Thymus (tissue), 11 donors: ENCODE measurements around the gene THSD4. TPM values are rescaled to one million over a fixed set of nuclear protein-coding genes. Genes with fewer than 3 reads are reported as not detected.

ENCODE experiments used
- DNase-seq, 9 donors: peaks; one replicate each; pipeline ENCODE4 v3.0.0-alpha.2; 2013; ENCODE audit warnings: low spot score in 9 of 9, low read depth in 6 of 9, missing footprints in 1 of 9
- H3K27ac ChIP-seq, 2 donors: one replicate each; pipeline ENCODE4 v1.5.1; 2013; ENCODE audit warnings: control low read depth in 1 of 2, low read depth in 1 of 2, low read length in 1 of 2, mild to moderate bottlenecking in 1 of 2, moderate library complexity in 1 of 2
- H3K27me3 ChIP-seq, 2 donors: one replicate each; pipeline ENCODE4 v1.5.1; 2013; ENCODE audit warnings: low read length in 1 of 2; ENCODE audit not compliant: control insufficient read depth in 2 of 2, insufficient read depth in 1 of 2
- H3K36me3 ChIP-seq, 2 donors: one replicate each; pipeline ENCODE4 v1.5.1; 2013; ENCODE audit warnings: low read length in 1 of 2, mild to moderate bottlenecking in 1 of 2, moderate library complexity in 1 of 2; ENCODE audit not compliant: control insufficient read depth in 2 of 2, insufficient read depth in 2 of 2
- H3K4me1 ChIP-seq, 2 donors: one replicate each; pipeline ENCODE4 v1.5.1; 2013; ENCODE audit warnings: low read length in 2 of 2; ENCODE audit not compliant: control insufficient read depth in 2 of 2, insufficient read depth in 2 of 2
- H3K4me3 ChIP-seq, 2 donors: one replicate each; pipeline ENCODE4 v1.5.1; 2013; ENCODE audit warnings: low read length in 2 of 2, control low read depth in 1 of 2, mild to moderate bottlenecking in 1 of 2
- H3K9me3 ChIP-seq, 2 donors: one replicate each; pipeline ENCODE4 v1.5.1; 2013; ENCODE audit warnings: low read length in 1 of 2, mild to moderate bottlenecking in 1 of 2; ENCODE audit not compliant: control insufficient read depth in 2 of 2, insufficient read depth in 1 of 2
- WGBS: extraction: QIAGEN DNeasy Blood & Tissue Kit; methylation state at CpG from one replicate; pipeline ENCODE4 v1.1.7; 2013; 5-methylcytosine and 5-hydroxymethylcytosine counted together
- polyA plus RNA-seq: library from polyadenylated mRNA; stranded (reverse); fragments of 200-250 nt; gene quantifications from one replicate; pipeline ENCODE4 v1.2.3, GENCODE V29; 2013
- total RNA-seq: library from RNA; stranded (reverse); fragments of 120-200 nt; gene quantifications from one replicate; pipeline ENCODE4 v1.2.4, GENCODE V29; 2013
- donor health status: healthy.

Gene THSD4
- total and polyA plus RNA-seq, 2 donors: 1.7 to 2.2 TPM

- DNase-seq: no peak
- no peaks in the 10 kb centered on the region for H3K36me3 ChIP-seq
- 91% methylated on average over 3 of the region's 3 CpGs for WGBS
- H3K4me1 ChIP-seq: no peaks in the 10 kb centered on the region
- H3K9me3 ChIP-seq: no peaks in the 10 kb centered on the region
- H3K27me3 ChIP-seq: no peaks in the 10 kb centered on the region
- H3K27ac ChIP-seq: no peak overlapping the region
- H3K4me3 ChIP-seq: no peak overlapping the region
Measured at GRCh38 chr15:71698030-71698429, 582.8 kb downstream of the THSD4 start.

GRCh38 chr15:71698742-71699141, 583.5 kb downstream of the THSD4 start:
- no peaks in the 10 kb centered on the region for H3K36me3 ChIP-seq
- no peak overlapping the region for H3K27ac ChIP-seq
- no peak for DNase-seq
- no peak overlapping the region for H3K4me3 ChIP-seq
- WGBS: 98% methylated on average over 1 of the region's 1 CpG
- no peaks in the 10 kb centered on the region for H3K27me3 ChIP-seq
- H3K4me1 ChIP-seq: no peaks in the 10 kb centered on the region
- no peaks in the 10 kb centered on the region for H3K9me3 ChIP-seq

GRCh38 chr15:71699977-71700376, 584.7 kb downstream of the THSD4 start:
- no peaks in the 10 kb centered on the region for H3K36me3 ChIP-seq
- 97% methylated on average over 1 of the region's 1 CpG for WGBS
- no peak for DNase-seq
- no peaks in the 10 kb centered on the region for H3K4me1 ChIP-seq
- H3K4me3 ChIP-seq: no peak overlapping the region
- H3K9me3 ChIP-seq: no peaks in the 10 kb centered on the region
- H3K27ac ChIP-seq: no peak overlapping the region
- no peaks in the 10 kb centered on the region for H3K27me3 ChIP-seq

- no peaks in the 10 kb centered on the region for H3K36me3 ChIP-seq
- no peak overlapping the region for H3K27ac ChIP-seq
- no peaks in the 10 kb centered on the region for H3K9me3 ChIP-seq
- no peak overlapping the region for H3K4me3 ChIP-seq
- DNase-seq: no peak
- H3K4me1 ChIP-seq: no peaks in the 10 kb centered on the region
- 54% methylated on average over 3 of the region's 3 CpGs for WGBS
- no peaks in the 10 kb centered on the region for H3K27me3 ChIP-seq
Measured at GRCh38 chr15:71701808-71702207, 586.5 kb downstream of the THSD4 start.

DNA sequence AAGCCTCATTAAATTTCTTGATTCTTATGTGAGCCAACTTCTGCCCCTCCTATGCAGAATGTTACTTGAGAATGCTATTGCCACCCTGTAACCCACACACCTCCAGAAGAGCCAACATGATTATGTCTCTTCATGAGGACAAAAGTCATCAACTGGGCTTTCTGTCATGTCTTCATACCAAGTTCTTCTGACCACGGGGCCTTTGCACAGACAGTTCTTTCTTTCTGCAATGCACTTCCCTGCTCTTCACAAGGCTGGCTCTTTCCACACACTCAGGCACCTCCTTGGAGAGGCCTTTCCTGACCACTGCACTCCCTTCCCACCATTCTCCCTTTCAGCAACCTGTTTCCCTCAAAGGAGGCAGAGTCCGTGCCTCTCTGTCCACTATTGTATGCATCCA, 587.2 kb downstream of the THSD4 start:
- no peaks in the 10 kb centered on the region for H3K27me3 ChIP-seq
- 98% methylated on average over 2 of the region's 2 CpGs for WGBS
- H3K9me3 ChIP-seq: no peaks in the 10 kb centered on the region
- H3K4me3 ChIP-seq: no peak overlapping the region
- H3K36me3 ChIP-seq: no peaks in the 10 kb centered on the region
- H3K4me1 ChIP-seq: no peaks in the 10 kb centered on the region
- no peak for DNase-seq
- no peak overlapping the region for H3K27ac ChIP-seq

GRCh38 chr15:71705151-71705550, 589.9 kb downstream of the THSD4 start:
- Histone ChIP-seq H3K27ac (no peak overlapping the region), H3K4me1 (no peaks in the 10 kb centered on the region), H3K27me3 (no peaks in the 10 kb centered on the region), H3K9me3 (no peaks in the 10 kb centered on the region), H3K36me3 (no peaks in the 10 kb centered on the region), H3K4me3 (no peak overlapping the region)
- DNase-seq: no peak
- 85% methylated on average over 6 of the region's 6 CpGs for WGBS

DNA sequence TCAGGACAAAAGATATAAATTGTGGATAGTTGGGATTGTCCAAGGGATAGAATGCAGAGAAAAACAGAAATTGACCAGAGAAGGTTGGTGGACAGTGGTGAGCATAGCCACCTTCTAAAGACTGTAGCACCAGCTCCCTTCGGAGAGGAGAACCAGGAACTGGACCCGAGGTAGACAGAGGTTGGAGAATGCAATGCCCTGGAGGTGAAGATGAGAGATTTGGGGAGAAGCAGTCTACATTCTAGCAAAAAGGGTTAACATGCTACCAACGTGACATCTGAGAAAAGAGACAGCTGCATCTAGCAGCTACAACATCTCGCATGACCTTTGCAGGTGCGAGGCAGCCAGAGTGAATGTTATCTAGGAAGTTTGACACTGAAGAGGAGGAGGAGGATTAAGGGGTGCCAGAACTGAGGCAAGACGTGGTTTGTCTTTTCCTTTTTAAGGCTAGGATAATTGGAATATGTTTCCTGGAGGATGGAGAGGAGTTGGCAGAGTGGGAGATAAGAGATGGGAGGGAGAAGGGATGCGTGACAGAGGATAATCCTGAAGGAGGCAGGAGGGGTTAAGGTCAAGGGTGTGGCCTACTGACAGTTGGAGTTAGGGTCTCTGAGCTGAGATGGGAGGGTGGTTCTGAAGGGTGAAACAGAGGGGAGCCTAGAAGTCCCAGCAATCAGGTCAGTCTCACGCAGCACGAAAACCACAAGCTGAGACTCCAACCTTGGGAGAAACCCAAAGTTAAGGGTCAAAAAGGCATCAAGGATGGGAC, 591.4 kb downstream of the THSD4 start:
- Histone ChIP-seq H3K27me3 (no peaks in the 10 kb centered on the region), H3K4me1 (no peaks in the 10 kb centered on the region), H3K36me3 (no peaks in the 10 kb centered on the region), H3K9me3 (no peaks in the 10 kb centered on the region), H3K4me3 (no peak overlapping the region), H3K27ac (peak overlapping the region in 1 of 2 donors; percentile 18)
- no peak for DNase-seq
- 84% methylated on average over 9 of the region's 9 CpGs for WGBS

DNA sequence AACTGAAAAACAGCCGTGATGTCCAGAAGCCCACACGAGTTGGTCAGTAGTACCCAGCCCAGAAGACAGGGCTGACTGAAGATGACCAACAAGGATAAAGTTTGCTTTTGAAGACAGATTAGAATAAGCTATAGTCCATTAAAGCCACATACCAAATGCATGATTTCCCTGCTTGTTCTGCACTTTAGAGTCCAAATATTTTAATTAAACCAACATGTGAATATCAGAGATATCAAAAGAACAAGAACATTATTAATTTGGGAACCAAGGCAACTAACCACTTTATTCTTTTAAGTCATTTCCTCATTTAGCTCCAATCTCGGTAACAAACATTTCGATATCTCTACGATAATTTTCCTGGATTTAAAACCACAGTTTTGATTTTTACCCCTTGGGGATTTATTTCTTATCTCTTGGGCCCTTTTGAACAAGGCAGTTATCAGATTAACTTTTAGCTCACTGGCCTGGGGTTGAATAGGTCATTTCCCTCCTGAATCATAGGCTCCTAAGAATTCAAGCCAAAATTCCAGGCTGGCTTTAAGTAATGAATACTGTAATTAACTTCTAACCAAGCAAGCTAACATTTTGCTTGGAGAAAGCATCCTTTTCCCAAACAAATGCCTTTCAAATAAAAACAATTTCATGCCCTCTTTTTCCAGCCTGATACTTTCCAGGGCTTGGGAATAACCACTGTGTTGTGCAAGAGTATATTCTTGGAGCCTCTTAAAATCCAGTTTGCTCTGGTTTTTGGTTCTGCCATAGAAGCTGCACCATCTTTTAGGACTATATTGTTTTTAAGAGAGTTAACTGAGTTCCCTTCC, 592.2 kb downstream of the THSD4 start:
- H3K4me1 ChIP-seq: no peaks in the 10 kb centered on the region
- H3K4me3 ChIP-seq: no peak overlapping the region
- H3K27me3 ChIP-seq: no peaks in the 10 kb centered on the region
- DNase-seq: no peak
- H3K27ac ChIP-seq: peak overlapping the region in 1 of 2 donors; percentile 18
- H3K9me3 ChIP-seq: no peaks in the 10 kb centered on the region
- 91% methylated on average over 5 of the region's 5 CpGs for WGBS
- no peaks in the 10 kb centered on the region for H3K36me3 ChIP-seq

GRCh38 chr15:71708051-71708429, 592.8 kb downstream of the THSD4 start:
- Histone ChIP-seq H3K27me3 (no peaks in the 10 kb centered on the region), H3K27ac (no peak overlapping the region), H3K9me3 (no peaks in the 10 kb centered on the region), H3K4me3 (no peak overlapping the region), H3K36me3 (no peaks in the 10 kb centered on the region), H3K4me1 (no peaks in the 10 kb centered on the region)
- WGBS: 69% methylated on average over 4 of the region's 4 CpGs
- no peak for DNase-seq
